Measurements from ENCODE around the gene FUT2.

Gene FUT2

GRCh38 chr19:48739404-48740163 is 43.8 kb downstream of the FUT2 start:
- no peaks in the 10 kb centered on the region for H3K9me3 ChIP-seq (ENCODE audit: control insufficient read depth, insufficient read depth, low read depth, low read length)
- H3K27ac ChIP-seq (ENCODE audit: extremely low read depth, low read depth, low read length), result peak overlapping the region; percentile 77; the same call in 1 of the 2 replicates
- peaks cover 5% of the 10 kb centered on the region for H3K4me1 ChIP-seq (ENCODE audit: control insufficient read depth, insufficient read depth, low read length)
- no peaks in the 10 kb centered on the region for H3K36me3 ChIP-seq (ENCODE audit: control insufficient read depth in 2 of 2, insufficient read depth in 1 of 2, low read length in 2 of 2)
- POLR2A ChIA-PET, result interaction anchor here (0.9 to 2.9 kb wide), 7 partner anchors 8 to 121 kb away, joined by 3 to 35 read pairs (median 12); partner anchors contain the start of genes CA11, IZUMO1, RPL18 and SPHK2
- H3K4me3 ChIP-seq (ENCODE audit: low read depth, low read length), result peak overlapping the region; percentile 36
- CTCF ChIA-PET, result interaction anchor here (0.5 to 2.1 kb wide), 12 partner anchors 8 to 401 kb away, joined by 3 to 31 read pairs (median 3); partner anchors contain the start of gene CA11
- TF ChIP-seq ZNF148 (tag by site-specific recombination; IDR thresholded peaks at IDR 0.05; ENCODE audit: borderline replicate concordance), result no peak
- TF ChIP-seq PRDM10 (tag by site-specific recombination; IDR thresholded peaks at IDR 0.05), result peak; percentile 78
- peak; percentile 20 for TF ChIP-seq ZBTB26 (tag by site-specific recombination; optimal IDR thresholded peaks at IDR 0.05)
- TF ChIP-seq ZNF639 (tag by site-specific recombination; IDR thresholded peaks at IDR 0.05), result no peak
- TF ChIP-seq ZNF670 (tag by site-specific recombination; IDR thresholded peaks at IDR 0.05; ENCODE audit: low read depth), result no peak
- peak; percentile 52 for TF ChIP-seq ZNF341 (tag by site-specific recombination; IDR thresholded peaks at IDR 0.05; ENCODE audit: low read depth)
- no peak for TF ChIP-seq ELK4 (IDR thresholded peaks at IDR 0.05; ENCODE audit: borderline replicate concordance, low read depth, low read length)
- TF ChIP-seq ZNF426 (tag by site-specific recombination; IDR thresholded peaks at IDR 0.05), result no peak
- TF ChIP-seq KLF1 (tag by site-specific recombination; IDR thresholded peaks at IDR 0.05), result peak; percentile 19; the same call in 1 of the 2 replicates
- no peak for TF ChIP-seq ZNF311 (tag by site-specific recombination; IDR thresholded peaks at IDR 0.05; ENCODE audit: borderline replicate concordance)
- TF ChIP-seq HOXD13 (CRISPR knock-in tag; IDR thresholded peaks at IDR 0.05; ENCODE audit: borderline replicate concordance), result no peak
- no peak for TF ChIP-seq HIC1 (tag by site-specific recombination; IDR thresholded peaks at IDR 0.05)
- TF ChIP-seq ZNF837 (tag by site-specific recombination; IDR thresholded peaks at IDR 0.05), result no peak
- peak; percentile 14; the same call in 1 of the 2 replicates for TF ChIP-seq ZNF561 (tag by site-specific recombination; IDR thresholded peaks at IDR 0.05; ENCODE audit: borderline replicate concordance)
- TF ChIP-seq SP7 (tag by site-specific recombination; IDR thresholded peaks at IDR 0.05), result no peak
- peak; percentile 23; the same call in 1 of the 2 replicates for TF ChIP-seq GLIS1 (tag by site-specific recombination; IDR thresholded peaks at IDR 0.05)
- TF ChIP-seq KLF10 (tag by site-specific recombination; IDR thresholded peaks at IDR 0.05), result no peak
- no peak for TF ChIP-seq ZNF112 (tag by site-specific recombination; IDR thresholded peaks at IDR 0.05)
- TF ChIP-seq MYNN (tag by site-specific recombination; IDR thresholded peaks at IDR 0.05; ENCODE audit: borderline replicate concordance), result no peak
- 0 out of 2 replicates have a peak, but pooled peaks have one; percentile 19 for TF ChIP-seq KLF8 (tag by site-specific recombination; IDR thresholded peaks at IDR 0.05)
- TF ChIP-seq ZNF214 (tag by site-specific recombination; IDR thresholded peaks at IDR 0.05; ENCODE audit: borderline replicate concordance), result no peak
- TF ChIP-seq GLIS2 (tag by site-specific recombination; IDR thresholded peaks at IDR 0.05), result peak; percentile 48; the same call in 1 of the 2 replicates
- TF ChIP-seq ZNF677 (tag by site-specific recombination; IDR thresholded peaks at IDR 0.05), result no peak
- no peak for TF ChIP-seq ZNF121 (tag by site-specific recombination; IDR thresholded peaks at IDR 0.05)
- no peak for TF ChIP-seq ZNF530 (tag by site-specific recombination; IDR thresholded peaks at IDR 0.05; ENCODE audit: low read depth)

Data from HEK293 (cell line).